ENCODE results near the gene SYNRG.

The SYNRG gene

DNA sequence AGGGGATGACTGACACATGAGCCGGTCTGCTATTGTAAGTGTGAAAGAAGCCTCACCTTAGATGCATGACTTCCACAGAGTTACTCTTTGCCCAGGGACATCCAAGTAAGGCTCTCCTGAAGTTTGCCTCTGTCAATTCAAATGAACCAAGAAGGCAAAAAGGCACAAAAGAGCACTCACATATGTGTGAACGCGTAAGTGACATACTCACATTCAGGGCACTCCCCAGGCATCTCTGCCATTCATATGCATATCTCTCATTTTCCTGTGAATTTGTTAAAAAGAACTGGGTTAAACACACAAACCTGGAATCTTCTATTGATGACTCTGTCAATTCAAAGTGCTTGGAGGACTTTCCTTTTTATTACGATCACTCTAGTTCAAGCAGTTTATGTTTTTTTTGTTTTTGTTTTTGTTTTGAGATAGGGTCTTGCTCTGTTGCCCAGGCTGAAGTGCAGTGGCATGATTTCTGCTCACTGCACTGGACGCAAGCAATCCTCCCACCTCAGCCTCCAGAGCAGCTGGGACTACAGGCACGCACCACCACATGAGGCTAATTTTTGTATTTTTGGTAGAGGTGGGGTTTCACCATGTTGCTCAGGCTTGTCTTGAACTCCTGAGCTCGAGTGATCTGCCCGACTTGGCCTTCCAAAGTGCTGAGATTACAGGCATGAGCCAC is 70.1 kb downstream of the SYNRG start:
- POLR2A ChIA-PET (ENCODE audit: low non-redundant PET) = no interaction called here
- TF ChIP-seq, protein P1, sequence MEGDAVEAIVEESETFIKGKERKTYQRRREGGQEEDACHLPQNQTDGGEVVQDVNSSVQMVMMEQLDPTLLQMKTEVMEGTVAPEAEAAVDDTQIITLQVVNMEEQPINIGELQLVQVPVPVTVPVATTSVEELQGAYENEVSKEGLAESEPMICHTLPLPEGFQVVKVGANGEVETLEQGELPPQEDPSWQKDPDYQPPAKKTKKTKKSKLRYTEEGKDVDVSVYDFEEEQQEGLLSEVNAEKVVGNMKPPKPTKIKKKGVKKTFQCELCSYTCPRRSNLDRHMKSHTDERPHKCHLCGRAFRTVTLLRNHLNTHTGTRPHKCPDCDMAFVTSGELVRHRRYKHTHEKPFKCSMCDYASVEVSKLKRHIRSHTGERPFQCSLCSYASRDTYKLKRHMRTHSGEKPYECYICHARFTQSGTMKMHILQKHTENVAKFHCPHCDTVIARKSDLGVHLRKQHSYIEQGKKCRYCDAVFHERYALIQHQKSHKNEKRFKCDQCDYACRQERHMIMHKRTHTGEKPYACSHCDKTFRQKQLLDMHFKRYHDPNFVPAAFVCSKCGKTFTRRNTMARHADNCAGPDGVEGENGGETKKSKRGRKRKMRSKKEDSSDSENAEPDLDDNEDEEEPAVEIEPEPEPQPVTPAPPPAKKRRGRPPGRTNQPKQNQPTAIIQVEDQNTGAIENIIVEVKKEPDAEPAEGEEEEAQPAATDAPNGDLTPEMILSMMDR (conservative IDR thresholded peaks at IDR 0.05; ENCODE audit: low read depth) = no peak
- CTCF ChIA-PET = no interaction called here

DNA sequence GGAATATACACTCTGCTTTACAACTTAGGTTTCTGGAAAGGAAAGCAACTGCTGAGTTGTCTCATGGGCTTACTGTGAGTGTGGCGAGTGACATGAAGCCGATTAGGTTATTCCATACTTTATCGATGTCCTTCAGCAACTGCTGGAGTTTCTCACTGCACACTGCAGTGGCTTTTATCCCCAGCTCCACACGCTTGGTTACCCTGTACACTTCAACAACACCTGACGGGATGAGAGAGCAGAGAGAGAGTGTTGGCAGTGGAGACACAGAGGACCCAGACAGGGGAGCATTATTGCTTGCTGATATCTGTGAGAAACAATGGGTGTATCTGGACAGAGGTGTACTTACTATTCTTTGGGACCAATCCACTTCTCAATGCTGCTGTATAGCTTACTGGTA is 73.3 kb downstream of the SYNRG start:
- ChIA-PET POLR2A (ENCODE audit: low non-redundant PET) (no interaction called here), CTCF (interaction anchor here (1.2 to 1.3 kb wide), 2 partner anchors 9 to 28 kb away, joined by 3 to 5 read pairs; no protein-coding TSS in a partner anchor)

More for the DNA sequence above, 70.1 kb downstream of the SYNRG start:
- no peak for DNase-seq (ENCODE audit: low spot score)
- H3K27ac ChIP-seq = no peak overlapping the region

DNA sequence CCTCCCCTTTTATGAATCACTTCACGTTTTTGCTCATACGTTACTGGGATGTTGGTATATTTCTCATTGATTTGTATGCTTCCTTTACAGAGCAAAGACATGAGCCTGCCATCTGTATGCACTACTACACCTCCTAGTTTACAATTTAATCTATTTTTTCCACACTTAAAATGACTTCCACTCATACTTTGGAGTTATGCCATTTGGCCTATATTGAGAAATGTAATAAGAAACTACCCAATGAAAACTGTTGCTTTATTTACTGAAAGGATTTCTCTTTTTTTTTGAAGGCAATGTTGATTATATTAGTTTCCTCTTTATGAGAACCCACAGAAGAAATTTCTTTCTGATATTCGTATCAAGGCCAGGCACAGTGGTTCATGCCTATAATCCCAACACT is 76.5 kb downstream of the SYNRG start:
- ChIA-PET POLR2A (ENCODE audit: low non-redundant PET) (no interaction called here), CTCF (interaction anchor here (0.7 kb wide), 1 partner anchor 88 kb away, joined by 3 read pairs; no protein-coding TSS in a partner anchor)
- H3K27ac ChIP-seq = no peak overlapping the region
- no peak for DNase-seq (ENCODE audit: low spot score)
- TF ChIP-seq, protein P1 (conservative IDR thresholded peaks at IDR 0.05; ENCODE audit: low read depth) = no peak

More for the DNA sequence above, 73.3 kb downstream of the SYNRG start:
- no peak for DNase-seq (ENCODE audit: low spot score)
- no peak overlapping the region for H3K27ac ChIP-seq
- TF ChIP-seq, protein P1 (conservative IDR thresholded peaks at IDR 0.05; ENCODE audit: low read depth) = no peak

DNA sequence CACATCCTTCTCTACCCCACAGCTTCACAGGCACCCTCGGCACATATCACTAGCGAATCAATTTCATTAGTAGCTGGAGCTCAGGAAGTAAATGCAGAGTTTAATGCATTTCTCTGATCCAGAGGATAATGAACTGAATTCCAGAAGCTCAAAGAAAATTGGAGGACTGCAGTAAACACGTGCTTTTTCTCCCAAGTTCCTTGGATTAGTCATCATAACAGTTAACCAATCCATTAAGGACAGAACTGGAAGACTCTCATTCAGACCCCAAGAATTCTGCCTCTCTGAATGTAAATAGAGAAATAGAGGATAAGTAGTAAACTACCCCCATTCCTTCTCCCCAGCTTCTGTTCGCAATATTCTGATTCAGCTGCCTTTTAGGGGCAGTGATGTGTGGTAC is 78.8 kb downstream of the SYNRG start:
- TF ChIP-seq, protein P1 (conservative IDR thresholded peaks at IDR 0.05; ENCODE audit: low read depth) = no peak
- no peak overlapping the region for H3K27ac ChIP-seq
- ChIA-PET POLR2A (ENCODE audit: low non-redundant PET) (no interaction called here), CTCF (interaction anchor here (0.7 kb wide), 1 partner anchor 965 kb away, joined by 3 read pairs; no protein-coding TSS in a partner anchor)
- DNase-seq (ENCODE audit: low spot score) = no peak

DNA sequence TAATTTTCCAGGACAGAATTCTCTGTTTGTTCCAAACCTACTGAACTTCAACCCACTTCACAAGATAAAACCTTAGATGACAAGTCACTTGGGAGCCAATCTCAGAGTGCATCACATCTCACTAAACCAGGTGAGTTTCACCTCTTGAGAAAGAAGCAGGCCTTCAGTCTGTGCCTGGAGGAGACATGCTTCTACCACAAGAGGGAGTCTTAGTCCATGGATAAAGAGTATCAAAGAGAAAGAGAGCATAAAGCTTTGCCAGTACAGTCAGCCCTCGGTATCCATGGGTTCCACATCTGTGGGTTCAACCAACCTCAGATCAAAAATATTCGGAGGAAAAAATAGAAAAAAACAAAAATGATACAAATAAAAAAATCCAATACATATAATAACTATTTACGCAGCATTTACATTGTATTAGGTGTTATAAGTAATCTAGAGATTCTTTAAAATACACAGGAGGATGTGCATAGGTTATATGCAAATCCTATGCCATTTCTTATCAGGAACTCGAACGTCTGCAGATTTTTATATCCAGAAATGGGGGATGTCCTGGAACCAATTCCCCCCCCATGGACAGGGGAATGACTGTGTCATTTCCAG is 81.9 kb downstream of the SYNRG start:
- no peak overlapping the region for H3K27ac ChIP-seq
- ChIA-PET CTCF (interaction anchor here (0.5 to 1.4 kb wide), 15 partner anchors 9 to 244 kb away, joined by 3 to 15 read pairs (median 4); no protein-coding TSS in a partner anchor), POLR2A (ENCODE audit: low non-redundant PET) (no interaction called here)
- DNase-seq (ENCODE audit: low spot score) = peak; percentile 66
- TF ChIP-seq, protein P1 (conservative IDR thresholded peaks at IDR 0.05; ENCODE audit: low read depth) = peak; percentile 81

DNA sequence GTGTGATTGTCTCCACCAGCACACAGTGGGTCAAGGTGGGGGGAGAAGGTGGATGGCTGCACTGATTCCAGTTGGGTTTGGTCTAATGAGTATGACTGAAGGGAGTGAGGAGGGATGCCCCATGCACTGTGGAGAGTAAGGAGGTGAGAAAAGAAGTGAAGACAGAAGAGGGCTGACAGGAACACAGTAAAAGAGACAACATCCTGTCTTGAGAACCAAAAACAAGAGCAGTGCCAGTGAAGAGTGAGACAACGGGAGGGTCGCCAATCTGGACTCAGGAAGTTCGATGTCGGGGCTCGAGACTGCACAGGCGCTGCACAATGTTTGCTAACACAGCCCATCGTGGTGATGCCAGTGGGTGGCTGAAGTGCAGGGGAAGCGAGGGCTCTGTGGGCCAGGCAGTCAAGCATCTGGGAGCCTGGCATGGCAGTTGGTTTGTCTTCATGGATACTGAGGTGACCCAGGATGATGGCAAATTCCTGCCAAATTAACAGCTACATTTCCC is 85.5 kb downstream of the SYNRG start:
- no peak overlapping the region for H3K27ac ChIP-seq
- CTCF ChIA-PET = interaction anchor here (0.6 kb wide), 1 partner anchor 247 kb away, joined by 3 read pairs; no protein-coding TSS in a partner anchor
- TF ChIP-seq, protein P1 (conservative IDR thresholded peaks at IDR 0.05; ENCODE audit: low read depth) = no peak
- DNase-seq (ENCODE audit: low spot score) = no peak
- POLR2A ChIA-PET (ENCODE audit: low non-redundant PET) = no interaction called here

Data from RWPE1 (cell line).